A549 (cell line): ENCODE measurements around the gene NEDD9.

Source experiments
- CEBPB ChIP-seq, 2 experiments: fragments of >200 bp in 1 of 2; sonication (Bioruptor Twin) in 1 of 2; formaldehyde crosslinking in 1 of 2; IDR thresholded peaks; 2 replicates each; pipeline ENCODE4 v1.6.1; 2012 to 2016
- KDM1A ChIP-seq: fragments of 200-600 bp; sonication (generic); IDR thresholded peaks from 2 replicates; pipeline ENCODE4 v1.6.1; 2016; ENCODE audit warnings: low read depth, mild to moderate bottlenecking
- KDM5A ChIP-seq: fragments of 200-600 bp; sonication (generic); IDR thresholded peaks from 2 replicates; pipeline ENCODE4 v1.6.1; 2016; ENCODE audit warnings: antibody characterized with exemption, mild to moderate bottlenecking
- POLR2A ChIP-seq: IDR thresholded peaks from 2 replicates; pipeline ENCODE4 v1.6.1; 2012; ENCODE audit warnings: mild to moderate bottlenecking, low read length
- RFX5 ChIP-seq: fragments of 450-650 bp; IDR thresholded peaks from 2 replicates; pipeline ENCODE4 v1.7.1; 2014; ENCODE audit warnings: antibody characterized with exemption, mild to moderate bottlenecking, moderate library complexity
- ZFP36 ChIP-seq: fragments of 450-650 bp; IDR thresholded peaks from 2 replicates; pipeline ENCODE4 v1.6.1; 2014; ENCODE audit warnings: borderline replicate concordance; ENCODE audit not compliant: partially characterized antibody
- TF ChIP-seq, protein P1 (sequence below): fragments of >200 bp; sonication (Bioruptor Twin); formaldehyde crosslinking; IDR thresholded peaks from 3 replicates; pipeline ENCODE4 v1.5.1; 2016
- TF ChIP-seq, protein P2 (sequence below): fragments of 200-600 bp; sonication (generic); IDR thresholded peaks from 2 replicates; pipeline ENCODE4 v1.6.1; 2016; ENCODE audit warnings: antibody characterized with exemption, mild to moderate bottlenecking, moderate library complexity
- TF ChIP-seq, protein P3 (sequence below): IDR thresholded peaks from 2 replicates; pipeline ENCODE4 v1.6.1; 2012

DNA sequence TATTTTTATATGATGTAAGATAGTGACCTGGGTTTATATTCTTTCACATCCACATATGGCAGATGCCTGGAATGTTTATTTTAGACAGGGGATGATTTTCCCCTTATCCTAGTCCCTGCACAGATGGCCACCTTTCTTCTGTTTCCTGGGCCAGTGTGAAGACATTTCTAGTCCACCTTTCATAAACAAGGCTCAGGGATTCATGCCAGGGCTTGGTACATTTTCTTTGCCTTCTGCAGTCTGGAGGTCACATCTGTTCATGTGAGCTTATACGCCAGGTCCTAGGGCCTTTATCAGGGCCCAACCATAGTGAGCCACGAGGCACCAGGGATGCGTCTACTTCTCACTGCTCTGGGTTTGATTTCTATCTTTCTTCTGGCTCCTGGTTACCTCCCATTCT, 82.9 kb downstream of the NEDD9 start:
- TF ChIP-seq, protein P1, sequence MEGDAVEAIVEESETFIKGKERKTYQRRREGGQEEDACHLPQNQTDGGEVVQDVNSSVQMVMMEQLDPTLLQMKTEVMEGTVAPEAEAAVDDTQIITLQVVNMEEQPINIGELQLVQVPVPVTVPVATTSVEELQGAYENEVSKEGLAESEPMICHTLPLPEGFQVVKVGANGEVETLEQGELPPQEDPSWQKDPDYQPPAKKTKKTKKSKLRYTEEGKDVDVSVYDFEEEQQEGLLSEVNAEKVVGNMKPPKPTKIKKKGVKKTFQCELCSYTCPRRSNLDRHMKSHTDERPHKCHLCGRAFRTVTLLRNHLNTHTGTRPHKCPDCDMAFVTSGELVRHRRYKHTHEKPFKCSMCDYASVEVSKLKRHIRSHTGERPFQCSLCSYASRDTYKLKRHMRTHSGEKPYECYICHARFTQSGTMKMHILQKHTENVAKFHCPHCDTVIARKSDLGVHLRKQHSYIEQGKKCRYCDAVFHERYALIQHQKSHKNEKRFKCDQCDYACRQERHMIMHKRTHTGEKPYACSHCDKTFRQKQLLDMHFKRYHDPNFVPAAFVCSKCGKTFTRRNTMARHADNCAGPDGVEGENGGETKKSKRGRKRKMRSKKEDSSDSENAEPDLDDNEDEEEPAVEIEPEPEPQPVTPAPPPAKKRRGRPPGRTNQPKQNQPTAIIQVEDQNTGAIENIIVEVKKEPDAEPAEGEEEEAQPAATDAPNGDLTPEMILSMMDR, result no peak
- TF ChIP-seq RFX5 (no peak), ZFP36 (no peak), POLR2A (no peak), KDM5A (no peak), KDM1A (no peak), CEBPB (IDR thresholded peaks at IDR 0.05) (no peak)
- TF ChIP-seq, protein P2, sequence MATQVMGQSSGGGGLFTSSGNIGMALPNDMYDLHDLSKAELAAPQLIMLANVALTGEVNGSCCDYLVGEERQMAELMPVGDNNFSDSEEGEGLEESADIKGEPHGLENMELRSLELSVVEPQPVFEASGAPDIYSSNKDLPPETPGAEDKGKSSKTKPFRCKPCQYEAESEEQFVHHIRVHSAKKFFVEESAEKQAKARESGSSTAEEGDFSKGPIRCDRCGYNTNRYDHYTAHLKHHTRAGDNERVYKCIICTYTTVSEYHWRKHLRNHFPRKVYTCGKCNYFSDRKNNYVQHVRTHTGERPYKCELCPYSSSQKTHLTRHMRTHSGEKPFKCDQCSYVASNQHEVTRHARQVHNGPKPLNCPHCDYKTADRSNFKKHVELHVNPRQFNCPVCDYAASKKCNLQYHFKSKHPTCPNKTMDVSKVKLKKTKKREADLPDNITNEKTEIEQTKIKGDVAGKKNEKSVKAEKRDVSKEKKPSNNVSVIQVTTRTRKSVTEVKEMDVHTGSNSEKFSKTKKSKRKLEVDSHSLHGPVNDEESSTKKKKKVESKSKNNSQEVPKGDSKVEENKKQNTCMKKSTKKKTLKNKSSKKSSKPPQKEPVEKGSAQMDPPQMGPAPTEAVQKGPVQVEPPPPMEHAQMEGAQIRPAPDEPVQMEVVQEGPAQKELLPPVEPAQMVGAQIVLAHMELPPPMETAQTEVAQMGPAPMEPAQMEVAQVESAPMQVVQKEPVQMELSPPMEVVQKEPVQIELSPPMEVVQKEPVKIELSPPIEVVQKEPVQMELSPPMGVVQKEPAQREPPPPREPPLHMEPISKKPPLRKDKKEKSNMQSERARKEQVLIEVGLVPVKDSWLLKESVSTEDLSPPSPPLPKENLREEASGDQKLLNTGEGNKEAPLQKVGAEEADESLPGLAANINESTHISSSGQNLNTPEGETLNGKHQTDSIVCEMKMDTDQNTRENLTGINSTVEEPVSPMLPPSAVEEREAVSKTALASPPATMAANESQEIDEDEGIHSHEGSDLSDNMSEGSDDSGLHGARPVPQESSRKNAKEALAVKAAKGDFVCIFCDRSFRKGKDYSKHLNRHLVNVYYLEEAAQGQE, result no peak
- TF ChIP-seq, protein P3, sequence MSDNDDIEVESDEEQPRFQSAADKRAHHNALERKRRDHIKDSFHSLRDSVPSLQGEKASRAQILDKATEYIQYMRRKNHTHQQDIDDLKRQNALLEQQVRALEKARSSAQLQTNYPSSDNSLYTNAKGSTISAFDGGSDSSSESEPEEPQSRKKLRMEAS, result no peak
